Astrocyte (in vitro differentiated cells and primary cell): ENCODE measurements around the gene WFDC8. TPM values are rescaled to one million over a fixed set of nuclear protein-coding genes. Genes with fewer than 3 reads are reported as not detected.

Experiments
- DNase-seq: peaks from one replicate; pipeline ENCODE4 v3.0.0-alpha.2; 2010; ENCODE audit warnings: low read depth
- FAIRE-seq: peaks from 2 replicates; lab custom pipeline; 2011; peaks lifted over from hg19 to GRCh38; lab: Jason Lieb, UNC
- H2AFZ ChIP-seq: 2 replicates; pipeline ENCODE4 v1.6.0; 2012; ENCODE audit warnings: low read depth, low read length, inconsistent platforms
- H3K27ac ChIP-seq: 2 replicates; pipeline ENCODE4 v1.5.1; 2011; ENCODE audit warnings: low read depth, low read length, inconsistent platforms
- H3K27me3 ChIP-seq: 2 replicates; pipeline ENCODE4 v1.6.0; 2011; ENCODE audit warnings: low read length, inconsistent platforms; ENCODE audit not compliant: insufficient read depth
- H3K36me3 ChIP-seq: 2 replicates; pipeline ENCODE4 v1.5.1; 2011; ENCODE audit warnings: low read length, inconsistent platforms; ENCODE audit not compliant: insufficient read depth
- H3K4me1 ChIP-seq: 2 replicates; pipeline ENCODE4 v1.5.1; 2011; ENCODE audit warnings: low read length, inconsistent platforms; ENCODE audit not compliant: insufficient read depth
- H3K4me2 ChIP-seq: 2 replicates; pipeline ENCODE4 v1.6.0; 2012; ENCODE audit warnings: low read length, inconsistent platforms
- H3K4me3 ChIP-seq: 2 replicates; pipeline ENCODE4 v1.5.1; 2011; ENCODE audit warnings: low read depth, mild to moderate bottlenecking, low read length, inconsistent platforms; ENCODE audit not compliant: insufficient read depth
- H3K79me2 ChIP-seq: 2 replicates; pipeline ENCODE4 v1.6.0; 2012; ENCODE audit warnings: mild to moderate bottlenecking, low read length, inconsistent platforms; ENCODE audit not compliant: insufficient read depth
- H3K9ac ChIP-seq: 2 replicates; pipeline ENCODE4 v1.6.0; 2012; ENCODE audit warnings: mild to moderate bottlenecking, low read length, inconsistent platforms
- H3K9me3 ChIP-seq: 2 replicates; pipeline ENCODE4 v1.5.1; 2012; ENCODE audit warnings: low read depth, mild to moderate bottlenecking, low read length, inconsistent platforms; ENCODE audit not compliant: insufficient read depth
- H4K20me1 ChIP-seq: 2 replicates; pipeline ENCODE4 v1.6.0; 2012; ENCODE audit warnings: low read length, inconsistent platforms; ENCODE audit not compliant: insufficient read depth
- H3K27ac Mint-ChIP-seq: one replicate; pipeline ENCODE4 v1.8.0; 2021; ENCODE audit warnings: mild to moderate bottlenecking, mixed read lengths; ENCODE audit not compliant: unreplicated experiment
- H3K27me3 Mint-ChIP-seq: one replicate; pipeline ENCODE4 v1.8.0; 2021; ENCODE audit warnings: low read depth, mixed read lengths; ENCODE audit not compliant: unreplicated experiment
- H3K36me3 Mint-ChIP-seq: one replicate; pipeline ENCODE4 v1.8.0; 2021; ENCODE audit warnings: low read depth, mixed read lengths; ENCODE audit not compliant: unreplicated experiment
- H3K4me1 Mint-ChIP-seq: one replicate; pipeline ENCODE4 v1.8.0; 2021; ENCODE audit warnings: low read depth, mixed read lengths; ENCODE audit not compliant: unreplicated experiment
- H3K4me3 Mint-ChIP-seq: one replicate; pipeline ENCODE4 v1.8.0; 2021; ENCODE audit warnings: mild to moderate bottlenecking, moderate library complexity, mixed read lengths; ENCODE audit not compliant: unreplicated experiment
- H3K9me3 Mint-ChIP-seq: one replicate; pipeline ENCODE4 v1.8.0; 2021; ENCODE audit warnings: mild to moderate bottlenecking, mixed read lengths; ENCODE audit not compliant: unreplicated experiment
- CTCF ChIP-seq: IDR thresholded peaks from 2 replicates; pipeline ENCODE4 v1.5.1; 2011; ENCODE audit warnings: low read depth, mild to moderate bottlenecking, inconsistent platforms, low read length, moderate library complexity; ENCODE audit not compliant: insufficient read depth
- EZH2 ChIP-seq: IDR thresholded peaks from 2 replicates; pipeline ENCODE4 v1.6.1; 2012; ENCODE audit warnings: mild to moderate bottlenecking, low read length, inconsistent platforms; ENCODE audit not compliant: insufficient read depth
- total RNA-seq: library from RNA; stranded (reverse); gene quantifications from 2 replicates; pipeline ENCODE4 v1.2.1, GENCODE V29; 2021

Gene WFDC8
- total RNA-seq, 1 donor from 2014 or later = not detected

GRCh38 chr20:45518282-45518681, 60.8 kb downstream of the WFDC8 start:
- TF ChIP-seq CTCF = no peak
- no peak for TF ChIP-seq EZH2
- FAIRE-seq = no peak
- Histone ChIP-seq H3K27me3 (no peaks in the 10 kb centered on the region), H3K79me2 (no peaks in the 10 kb centered on the region), H3K36me3 (no peaks in the 10 kb centered on the region), H3K9ac (no peak overlapping the region), H3K27ac (no peak overlapping the region), H4K20me1 (no peaks in the 10 kb centered on the region), H3K4me1 (no peaks in the 10 kb centered on the region), H2AFZ (no peak overlapping the region), H3K4me3 (no peak overlapping the region), H3K4me2 (no peak overlapping the region), H3K9me3 (no peaks in the 10 kb centered on the region)
- Mint-ChIP-seq H3K4me3 (no peak overlapping the region), H3K36me3 (no peaks in the 10 kb centered on the region), H3K4me1 (peaks cover 3% of the 10 kb centered on the region), H3K27me3 (peaks cover 12% of the 10 kb centered on the region), H3K27ac (no peak overlapping the region), H3K9me3 (no peaks in the 10 kb centered on the region)
- no peak for DNase-seq

- Histone ChIP-seq H3K9ac (no peak within 1 kb of the TSS), H3K27me3 (peaks cover 3% of the 10 kb centered on the region), H4K20me1 (no peaks in the 10 kb centered on the region), H3K79me2 (no peaks in the 10 kb centered on the region), H3K4me3 (no peak within 1 kb of the TSS), H3K27ac (no peak within 1 kb of the TSS), H3K4me1 (no peaks in the 10 kb centered on the region), H3K4me2 (no peak within 1 kb of the TSS), H2AFZ (no peak within 1 kb of the TSS), H3K36me3 (no peaks in the 10 kb centered on the region), H3K9me3 (no peaks in the 10 kb centered on the region)
- no peaks in the 10 kb centered on the region for H3K36me3 Mint-ChIP-seq
- H3K27ac Mint-ChIP-seq = no peak within 1 kb of the TSS
- H3K27me3 Mint-ChIP-seq = peaks cover 11% of the 10 kb centered on the region
- TF ChIP-seq EZH2 (no peak), CTCF (no peak)
- DNase-seq = no peak
- H3K4me1 Mint-ChIP-seq = peaks cover 3% of the 10 kb centered on the region
- H3K4me3 Mint-ChIP-seq = no peak within 1 kb of the TSS
- H3K9me3 Mint-ChIP-seq = no peaks in the 10 kb centered on the region
- FAIRE-seq = no peak
Measured at GRCh38 chr20:45515147-45515913, 63.8 kb downstream of the WFDC8 start, which contains the start of gene SPINT3. TSS of gene SPINT3 (minus strand) at chr20:45515622. CDS start at chr20:45515608, 14 bp downstream.
